Suprapubic skin (tissue), 3 donors: ENCODE results near the gene ANKRD13A.

Experiments
- EP300 ChIP-seq: sonication (generic); formaldehyde crosslinking; IDR thresholded peaks from one replicate; pipeline ENCODE4 v1.6.1; 2017; ENCODE audit warnings: antibody characterized with exemption
- TF ChIP-seq, protein P1 (sequence below), 2 donors: fragments of 200-600 bp in 1 of 2; fragments of 450-650 bp in 1 of 2; sonication (generic) in 1 of 2; IDR thresholded peaks; one replicate each; pipeline ENCODE4 v1.5.1; 2016 to 2019; ENCODE audit warnings: antibody characterized with exemption in 2 of 2, mild to moderate bottlenecking in 1 of 2, moderate library complexity in 1 of 2

DNA sequence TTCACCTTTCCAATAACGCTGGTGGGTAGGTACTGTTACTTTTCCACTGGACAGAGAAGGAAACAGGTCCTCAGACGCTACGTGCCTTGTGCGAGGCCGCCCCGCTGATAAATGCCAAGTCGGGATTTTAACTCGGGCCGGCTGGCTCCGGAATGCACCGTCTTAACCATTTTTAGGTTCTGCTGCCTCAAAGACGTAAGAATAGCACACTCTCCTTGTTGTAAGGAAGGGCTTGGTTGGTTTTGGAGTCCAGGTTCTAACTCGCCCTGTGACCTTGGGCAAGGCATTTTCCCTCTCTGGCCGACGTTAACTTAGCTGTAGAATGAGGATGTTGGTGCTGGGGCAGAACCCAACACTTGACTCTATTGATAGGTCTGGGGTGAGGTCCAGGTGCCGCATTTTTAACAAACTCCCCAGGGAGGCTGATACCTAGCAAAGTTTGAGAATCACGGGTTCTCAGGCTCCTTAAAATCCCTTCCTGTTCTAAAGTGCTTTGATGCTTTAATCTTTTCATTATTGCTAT, 814 bp downstream of the ANKRD13A start:
- TF ChIP-seq, protein P1, sequence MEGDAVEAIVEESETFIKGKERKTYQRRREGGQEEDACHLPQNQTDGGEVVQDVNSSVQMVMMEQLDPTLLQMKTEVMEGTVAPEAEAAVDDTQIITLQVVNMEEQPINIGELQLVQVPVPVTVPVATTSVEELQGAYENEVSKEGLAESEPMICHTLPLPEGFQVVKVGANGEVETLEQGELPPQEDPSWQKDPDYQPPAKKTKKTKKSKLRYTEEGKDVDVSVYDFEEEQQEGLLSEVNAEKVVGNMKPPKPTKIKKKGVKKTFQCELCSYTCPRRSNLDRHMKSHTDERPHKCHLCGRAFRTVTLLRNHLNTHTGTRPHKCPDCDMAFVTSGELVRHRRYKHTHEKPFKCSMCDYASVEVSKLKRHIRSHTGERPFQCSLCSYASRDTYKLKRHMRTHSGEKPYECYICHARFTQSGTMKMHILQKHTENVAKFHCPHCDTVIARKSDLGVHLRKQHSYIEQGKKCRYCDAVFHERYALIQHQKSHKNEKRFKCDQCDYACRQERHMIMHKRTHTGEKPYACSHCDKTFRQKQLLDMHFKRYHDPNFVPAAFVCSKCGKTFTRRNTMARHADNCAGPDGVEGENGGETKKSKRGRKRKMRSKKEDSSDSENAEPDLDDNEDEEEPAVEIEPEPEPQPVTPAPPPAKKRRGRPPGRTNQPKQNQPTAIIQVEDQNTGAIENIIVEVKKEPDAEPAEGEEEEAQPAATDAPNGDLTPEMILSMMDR (IDR thresholded peaks at IDR 0.05): no peak
- TF ChIP-seq EP300: no peak
